Stimulated activated effector memory CD8-positive, alpha-beta T cell treated with anti-CD3 and anti-CD28 coated beads, Interleukin-12 subunit alpha, Interleukin-12 subunit beta, amount 100 ng/mL, for 72 hours (primary cell): ENCODE data around the gene ACBD3.
A peak's percentile ranks its signal among the peaks of the same experiment; 100 is the strongest.
"Not testable (repeated sequence)": the region's sequence is repeated elsewhere in the genome, so short reads cannot be mapped to it uniquely, and the experiment has no call there.

ENCODE experiments used
- ATAC-seq: fragments of 150-1000 bp; cut with Tn5 transposase; 2 replicates; pipeline ENCODE4 v1.10.0; 2021
- DNase-seq, 2 donors: peaks; one replicate each; pipeline ENCODE4 v3.0.0; 2021 to 2022; ENCODE audit warnings: low spot score in 2 of 2
- H3K27ac Mint-ChIP-seq: one replicate; pipeline ENCODE4 v1.8.0; 2022; ENCODE audit warnings: mild to moderate bottlenecking, mixed read lengths
- H3K36me3 Mint-ChIP-seq: one replicate; pipeline ENCODE4 v1.8.0; 2022; ENCODE audit warnings: mild to moderate bottlenecking, mixed read lengths
- H3K4me1 Mint-ChIP-seq: one replicate; pipeline ENCODE4 v1.8.0; 2022; ENCODE audit warnings: mixed read lengths
- H3K4me3 Mint-ChIP-seq: one replicate; pipeline ENCODE4 v1.8.0; 2022; ENCODE audit warnings: mild to moderate bottlenecking, mixed read lengths
- H3K9me3 Mint-ChIP-seq: one replicate; pipeline ENCODE4 v1.8.0; 2022; ENCODE audit warnings: mixed read lengths

ACBD3 gene

GRCh38 chr1:226209307-226210059 lies 22.9 kb upstream of the ACBD3 start:
- DNase-seq, result no peak
- no peaks in the 10 kb centered on the region for H3K9me3 Mint-ChIP-seq
- no peaks in the 10 kb centered on the region for H3K36me3 Mint-ChIP-seq
- no peaks in the 10 kb centered on the region for H3K4me1 Mint-ChIP-seq
- H3K27ac Mint-ChIP-seq, result no peak overlapping the region
- no peak overlapping the region for H3K4me3 Mint-ChIP-seq
- peak; percentile 28 for ATAC-seq

GRCh38 chr1:226207048-226207447 lies 20.5 kb upstream of the ACBD3 start:
- Mint-ChIP-seq H3K9me3 (no peaks in the 10 kb centered on the region), H3K4me1 (no peaks in the 10 kb centered on the region), H3K36me3 (no peaks in the 10 kb centered on the region), H3K4me3 (no peak overlapping the region), H3K27ac (no peak overlapping the region)
- ATAC-seq (no peak), DNase-seq (no peak)

- DNase-seq, result no peak
- H3K4me1 Mint-ChIP-seq, result no peaks in the 10 kb centered on the region
- H3K27ac Mint-ChIP-seq, result no peak overlapping the region
- H3K9me3 Mint-ChIP-seq, result no peaks in the 10 kb centered on the region
- no peaks in the 10 kb centered on the region for H3K36me3 Mint-ChIP-seq
- ATAC-seq, result no peak
- no peak overlapping the region for H3K4me3 Mint-ChIP-seq
These were observed 17.7 kb upstream of the ACBD3 start for GRCh38 chr1:226204198-226204597.

- H3K27ac Mint-ChIP-seq, result no peak overlapping the region
- H3K4me1 Mint-ChIP-seq, result no peaks in the 10 kb centered on the region
- DNase-seq, result no peak
- no peaks in the 10 kb centered on the region for H3K9me3 Mint-ChIP-seq
- no peaks in the 10 kb centered on the region for H3K36me3 Mint-ChIP-seq
- ATAC-seq, result no peak
- H3K4me3 Mint-ChIP-seq, result no peak overlapping the region
These were observed 17.1 kb upstream of the ACBD3 start for GRCh38 chr1:226203655-226204054.

GRCh38 chr1:226203240-226203639 lies 16.7 kb upstream of the ACBD3 start:
- no peaks in the 10 kb centered on the region for H3K4me1 Mint-ChIP-seq

GRCh38 chr1:226202666-226203065 lies 16.1 kb upstream of the ACBD3 start:
- not testable (repeated sequence) for DNase-seq, H3K4me3 Mint-ChIP-seq, ATAC-seq, H3K9me3 Mint-ChIP-seq, H3K4me1 Mint-ChIP-seq, H3K27ac Mint-ChIP-seq, H3K36me3 Mint-ChIP-seq

More at GRCh38 chr1:226203240-226203639, 16.7 kb upstream of the ACBD3 start:
- Mint-ChIP-seq H3K9me3 (no peaks in the 10 kb centered on the region), H3K27ac (no peak overlapping the region), H3K36me3 (no peaks in the 10 kb centered on the region), H3K4me3 (no peak overlapping the region)
- DNase-seq (no peak), ATAC-seq (peak; percentile 62)

- no peaks in the 10 kb centered on the region for H3K9me3 Mint-ChIP-seq
- ATAC-seq (no peak), DNase-seq (no peak)
- H3K4me3 Mint-ChIP-seq, result no peak overlapping the region
- no peak overlapping the region for H3K27ac Mint-ChIP-seq
- H3K36me3 Mint-ChIP-seq, result no peaks in the 10 kb centered on the region
- peaks cover under 1% of the 10 kb centered on the region for H3K4me1 Mint-ChIP-seq
These were observed 15.7 kb upstream of the ACBD3 start for GRCh38 chr1:226202246-226202645.

GRCh38 chr1:226201029-226201593 lies 14.6 kb upstream of the ACBD3 start:
- H3K4me1 Mint-ChIP-seq, result peaks cover 5% of the 10 kb centered on the region
- H3K4me3 Mint-ChIP-seq, result no peak overlapping the region
- ATAC-seq (no peak), DNase-seq (no peak)
- H3K36me3 Mint-ChIP-seq, result no peaks in the 10 kb centered on the region
- H3K27ac Mint-ChIP-seq, result no peak overlapping the region
- no peaks in the 10 kb centered on the region for H3K9me3 Mint-ChIP-seq

- no peak for DNase-seq
- H3K9me3 Mint-ChIP-seq, result no peaks in the 10 kb centered on the region
- no peaks in the 10 kb centered on the region for H3K36me3 Mint-ChIP-seq
- no peak for ATAC-seq
- H3K4me3 Mint-ChIP-seq, result no peak overlapping the region
- H3K4me1 Mint-ChIP-seq, result peaks cover 5% of the 10 kb centered on the region
- no peak overlapping the region for H3K27ac Mint-ChIP-seq
These were observed 13.4 kb upstream of the ACBD3 start for GRCh38 chr1:226199971-226200370.

- peaks cover 5% of the 10 kb centered on the region for H3K4me1 Mint-ChIP-seq
- no peak overlapping the region for H3K4me3 Mint-ChIP-seq
- ATAC-seq, result no peak
- no peaks in the 10 kb centered on the region for H3K36me3 Mint-ChIP-seq
- no peak overlapping the region for H3K27ac Mint-ChIP-seq
- DNase-seq, result no peak
- H3K9me3 Mint-ChIP-seq, result no peaks in the 10 kb centered on the region
These were observed 8.6 kb upstream of the ACBD3 start for GRCh38 chr1:226195144-226195543.

- Mint-ChIP-seq H3K4me3 (peak overlapping the region; percentile 85), H3K27ac (peak overlapping the region; percentile 94)
These were observed 839 bp upstream of the ACBD3 start for GRCh38 chr1:226187380-226187779.

GRCh38 chr1:226187019-226187322 lies 430 bp upstream of the ACBD3 start:
- DNase-seq (no peak), ATAC-seq (no peak)
- Mint-ChIP-seq H3K9me3 (no peaks in the 10 kb centered on the region), H3K4me3 (peak overlapping the region; percentile 85), H3K4me1 (peaks cover 29% of the 10 kb centered on the region), H3K27ac (peak overlapping the region; percentile 94), H3K36me3 (peaks cover 39% of the 10 kb centered on the region)

More at GRCh38 chr1:226187380-226187779, 839 bp upstream of the ACBD3 start:
- Mint-ChIP-seq H3K4me1 (peaks cover 25% of the 10 kb centered on the region), H3K36me3 (peaks cover 35% of the 10 kb centered on the region), H3K9me3 (no peaks in the 10 kb centered on the region)
- ATAC-seq, result no peak
- DNase-seq, result no peak

GRCh38 chr1:226185141-226186036 lies 1.2 kb downstream of the ACBD3 start:
- no peak for DNase-seq
- H3K4me1 Mint-ChIP-seq, result peaks cover 38% of the 10 kb centered on the region
- H3K9me3 Mint-ChIP-seq, result no peaks in the 10 kb centered on the region

GRCh38 chr1:226181996-226182714 lies 4.4 kb downstream of the ACBD3 start:
- DNase-seq (no peak), ATAC-seq (no peak)
- Mint-ChIP-seq H3K4me3 (no peak overlapping the region), H3K36me3 (peaks cover 62% of the 10 kb centered on the region), H3K27ac (no peak overlapping the region), H3K9me3 (no peaks in the 10 kb centered on the region), H3K4me1 (peaks cover 57% of the 10 kb centered on the region)

More at GRCh38 chr1:226185141-226186036, 1.2 kb downstream of the ACBD3 start:
- peak overlapping the region; percentile 85 for H3K4me3 Mint-ChIP-seq
- peak overlapping the region; percentile 94 for H3K27ac Mint-ChIP-seq
- ATAC-seq, result no peak
- peaks cover 54% of the 10 kb centered on the region for H3K36me3 Mint-ChIP-seq

GRCh38 chr1:226176870-226177269 lies 9.7 kb downstream of the ACBD3 start:
- Mint-ChIP-seq H3K36me3 (peaks cover 46% of the 10 kb centered on the region), H3K4me1 (peaks cover 39% of the 10 kb centered on the region)
- ATAC-seq, result peak; percentile 62

More at GRCh38 chr1:226176870-226177269, 9.7 kb downstream of the ACBD3 start:
- Mint-ChIP-seq H3K9me3 (no peaks in the 10 kb centered on the region), H3K4me3 (no peak overlapping the region), H3K27ac (peak overlapping the region; percentile 48)
- no peak for DNase-seq
